C4-2B (cell line): ENCODE measurements around the gene MLLT10.

ENCODE experiments used
- ZFX ChIP-seq: fragments of 450-650 bp; IDR thresholded peaks from 2 replicates; pipeline ENCODE4 v1.6.1; 2017
- TF ChIP-seq, protein P1 (sequence below): fragments of 450-650 bp; conservative IDR thresholded peaks from 2 replicates; pipeline ENCODE4 v1.5.1; 2017; ENCODE audit warnings: mild to moderate bottlenecking

DNA sequence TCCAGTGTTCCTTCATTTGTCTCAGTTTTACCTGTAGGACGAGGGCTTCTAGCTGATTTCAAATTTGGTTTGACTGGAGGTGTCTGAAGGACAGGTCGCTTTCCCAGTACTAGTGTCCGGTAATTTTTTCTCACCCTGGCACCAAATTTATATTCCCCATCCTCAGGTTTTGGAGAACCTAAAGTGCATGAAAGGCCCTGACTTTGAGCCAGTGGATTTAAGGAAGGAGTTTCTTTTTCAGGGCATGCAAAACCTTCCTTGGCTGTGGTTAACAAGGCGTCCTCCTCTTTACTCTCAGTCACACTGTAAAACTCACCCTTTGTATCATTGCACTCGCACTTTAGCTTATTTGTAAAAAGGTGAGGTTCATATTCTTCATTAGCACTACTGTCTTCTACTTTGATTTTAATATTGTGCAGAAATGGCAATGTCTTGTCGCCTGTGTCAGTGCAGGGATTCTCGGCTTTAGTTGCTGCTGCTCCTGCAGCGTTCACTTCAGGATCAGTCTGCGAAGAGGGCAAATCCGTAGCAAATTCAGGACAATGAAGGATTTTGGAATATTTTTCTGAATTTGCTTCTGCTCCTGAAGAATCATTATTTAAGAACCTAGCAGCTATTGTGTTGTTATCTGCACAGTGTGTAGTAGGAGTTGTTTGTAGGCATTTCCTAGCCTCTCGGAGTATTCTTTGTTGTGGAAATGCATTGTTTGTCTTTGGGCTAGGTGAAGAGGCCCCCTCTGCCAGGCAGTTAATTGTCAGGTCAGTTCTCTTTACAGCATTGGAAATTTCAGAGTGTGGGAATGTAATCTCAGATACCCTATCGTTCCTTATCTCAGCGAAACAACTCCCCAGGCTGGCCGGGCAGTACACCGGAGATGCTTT lies 18.4 kb upstream of the MLLT10 start:
- TF ChIP-seq, protein P1, sequence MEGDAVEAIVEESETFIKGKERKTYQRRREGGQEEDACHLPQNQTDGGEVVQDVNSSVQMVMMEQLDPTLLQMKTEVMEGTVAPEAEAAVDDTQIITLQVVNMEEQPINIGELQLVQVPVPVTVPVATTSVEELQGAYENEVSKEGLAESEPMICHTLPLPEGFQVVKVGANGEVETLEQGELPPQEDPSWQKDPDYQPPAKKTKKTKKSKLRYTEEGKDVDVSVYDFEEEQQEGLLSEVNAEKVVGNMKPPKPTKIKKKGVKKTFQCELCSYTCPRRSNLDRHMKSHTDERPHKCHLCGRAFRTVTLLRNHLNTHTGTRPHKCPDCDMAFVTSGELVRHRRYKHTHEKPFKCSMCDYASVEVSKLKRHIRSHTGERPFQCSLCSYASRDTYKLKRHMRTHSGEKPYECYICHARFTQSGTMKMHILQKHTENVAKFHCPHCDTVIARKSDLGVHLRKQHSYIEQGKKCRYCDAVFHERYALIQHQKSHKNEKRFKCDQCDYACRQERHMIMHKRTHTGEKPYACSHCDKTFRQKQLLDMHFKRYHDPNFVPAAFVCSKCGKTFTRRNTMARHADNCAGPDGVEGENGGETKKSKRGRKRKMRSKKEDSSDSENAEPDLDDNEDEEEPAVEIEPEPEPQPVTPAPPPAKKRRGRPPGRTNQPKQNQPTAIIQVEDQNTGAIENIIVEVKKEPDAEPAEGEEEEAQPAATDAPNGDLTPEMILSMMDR: no peak
- TF ChIP-seq ZFX: no peak
